Urothelium cell line (cell line): ENCODE data around the gene MLPH.
"Not testable (repeated sequence)": the region's sequence is repeated elsewhere in the genome, so short reads cannot be mapped to it uniquely, and the experiment has no call there.

Source experiments
- DNase-seq: peaks from one replicate; pipeline ENCODE4 v3.0.0; 2011; ENCODE audit warnings: low spot score, mixed read lengths
- FAIRE-seq: peaks from 2 replicates; lab custom pipeline; 2011; peaks lifted over from hg19 to GRCh38; lab: Jason Lieb, UNC

The MLPH gene

GRCh38 chr2:237457388-237457941 is 29.6 kb upstream of the MLPH start:
- FAIRE-seq (peak; percentile 66), DNase-seq (no peak)

- DNase-seq (no peak), FAIRE-seq (no peak)
Measured at GRCh38 chr2:237458519-237458918, 28.5 kb upstream of the MLPH start.

GRCh38 chr2:237459226-237459625 is 27.8 kb upstream of the MLPH start:
- FAIRE-seq = no peak
- no peak for DNase-seq

- FAIRE-seq (no peak), DNase-seq (peak; percentile 52)
Measured at GRCh38 chr2:237459741-237460174, 27.3 kb upstream of the MLPH start.

- FAIRE-seq = peak; percentile 100
- no peak for DNase-seq
Measured at GRCh38 chr2:237464757-237465391, 22.2 kb upstream of the MLPH start.

GRCh38 chr2:237465515-237466148 is 21.4 kb upstream of the MLPH start:
- DNase-seq (peak; percentile 70), FAIRE-seq (peak; percentile 80)

GRCh38 chr2:237466211-237466610 is 20.8 kb upstream of the MLPH start:
- FAIRE-seq (no peak), DNase-seq (no peak)

GRCh38 chr2:237467447-237468179 is 19.4 kb upstream of the MLPH start:
- FAIRE-seq = no peak
- no peak for DNase-seq

GRCh38 chr2:237469410-237469809 is 17.6 kb upstream of the MLPH start:
- FAIRE-seq, DNase-seq: not testable (repeated sequence)

- FAIRE-seq (no peak), DNase-seq (no peak)
Measured at GRCh38 chr2:237469849-237470248, 17.2 kb upstream of the MLPH start.

- DNase-seq = no peak
- no peak for FAIRE-seq
Measured at GRCh38 chr2:237470914-237471313, 16.1 kb upstream of the MLPH start.

- DNase-seq (peak; percentile 68), FAIRE-seq (no peak)
Measured at GRCh38 chr2:237471438-237472186, 15.4 kb upstream of the MLPH start.

- no peak for FAIRE-seq
- DNase-seq = no peak
Measured at GRCh38 chr2:237472187-237472712, 14.8 kb upstream of the MLPH start.

GRCh38 chr2:237472909-237473877 is 13.9 kb upstream of the MLPH start:
- DNase-seq (no peak), FAIRE-seq (no peak)

GRCh38 chr2:237473878-237474441 is 13.1 kb upstream of the MLPH start:
- DNase-seq (no peak), FAIRE-seq (no peak)

- FAIRE-seq (no peak), DNase-seq (no peak)
Measured at GRCh38 chr2:237474442-237474911, 12.6 kb upstream of the MLPH start.

GRCh38 chr2:237474931-237475703 is 11.9 kb upstream of the MLPH start:
- DNase-seq (peak; percentile 90), FAIRE-seq (no peak)

- DNase-seq = peak; percentile 70
Measured at GRCh38 chr2:237475704-237476141, 11.3 kb upstream of the MLPH start.

More at GRCh38 chr2:237475704-237476141, 11.3 kb upstream of the MLPH start:
- FAIRE-seq = no peak
